HCT116 (cell line): ENCODE data around the gene CISD3. TPM values are rescaled to one million over a fixed set of nuclear protein-coding genes. Genes with fewer than 3 reads are reported as not detected.

Experiments used
- ATAC-seq: fragments of 200-7000 bp; cut with Tn5 transposase; 2 replicates; pipeline ENCODE4 v1.9.1; 2020; ENCODE audit warnings: mild to moderate bottlenecking, moderate library complexity
- BruUV-seq: library from RNA; stranded (reverse); fragments of 400-500 nt; replicated peaks from 2 replicates; lab custom pipeline; 2021; lab: Mats Ljungman, UMichigan
- CTCF ChIA-PET: fragments of 300-600 bp; sonication (Branson Sonifier 250); formaldehyde crosslinking; loops from one replicate; lab custom pipeline; 2021; ENCODE audit warnings: antibody characterized with exemption; lab: Charles Lee
- POLR2A ChIA-PET: fragments of 300-600, 350-600 bp; sonication (Branson Sonifier 250); formaldehyde crosslinking; loops from one replicate; lab custom pipeline; 2021; ENCODE audit warnings: antibody characterized with exemption; lab: Charles Lee
- RAD21 ChIA-PET, 2 experiments: fragments of 300-600 bp; sonication (Branson Sonifier 250); formaldehyde crosslinking; loops; one replicate each; lab custom pipeline; 2023; ENCODE audit warnings: low total read pairs in 2 of 2; ENCODE audit not compliant: uncharacterized antibody in 2 of 2, unreplicated experiment in 2 of 2, low non-redundant PET in 1 of 2; lab: Charles Lee
- DNase-seq: peaks from one replicate; pipeline ENCODE4 v3.0.0-alpha.2; 2010; ENCODE audit warnings: low read depth, low spot score
- H2AFZ ChIP-seq: fragments of 200-600 bp; shearing (Covaris generic), sonication (generic); 2 replicates; pipeline ENCODE4 v1.6.1; 2017; ENCODE audit warnings: low read depth, mixed run types, mixed read lengths, antibody characterized with exemption, low read length; ENCODE audit not compliant: poor library complexity, severe bottlenecking
- H3K27ac ChIP-seq: 2 replicates; pipeline ENCODE4 v1.5.1; 2012; ENCODE audit warnings: low read depth, low read length
- H3K27me3 ChIP-seq: fragments of 200-600 bp; sonication (generic); 2 replicates; pipeline ENCODE4 v1.6.1; 2016; ENCODE audit warnings: mixed run types, low read length, mixed read lengths; ENCODE audit not compliant: insufficient read depth
- H3K36me3 ChIP-seq, 2 experiments: fragments of 200-500 bp in 1 of 2; fragments of 200-600 bp in 1 of 2; sonication (Bioruptor generic) in 1 of 2; sonication (generic) in 1 of 2; 2 replicates each; pipeline versions ENCODE4 v1.5.1 to v1.6.1; 2014 to 2016; ENCODE audit warnings: low read length in 2 of 2, inconsistent platforms in 1 of 2, mixed read lengths in 1 of 2, mixed run types in 1 of 2; ENCODE audit not compliant: insufficient read depth in 2 of 2, control insufficient read depth in 1 of 2
- H3K4me1 ChIP-seq, 2 experiments: fragments of 200-600 bp in 1 of 2; sonication (generic) in 1 of 2; 2 replicates each; pipeline versions ENCODE4 v1.5.1 to v1.6.1; 2012 to 2017; ENCODE audit warnings: low read length in 2 of 2, inconsistent platforms in 1 of 2, mild to moderate bottlenecking in 1 of 2, mixed read lengths in 1 of 2, mixed run types in 1 of 2, moderate library complexity in 1 of 2; ENCODE audit not compliant: insufficient read depth in 2 of 2, control insufficient read depth in 1 of 2
- H3K4me2 ChIP-seq: fragments of 200-600 bp; sonication (generic); 2 replicates; pipeline ENCODE4 v1.6.1; 2017; ENCODE audit warnings: mixed run types, low read length, mixed read lengths
- H3K4me3 ChIP-seq, 2 experiments: fragments of 200-600 bp in 1 of 2; sonication (generic) in 1 of 2; replicated peaks in 1 of 2; 2 replicates each; pipeline ENCODE4 v1.5.1; 2011 to 2016; ENCODE audit warnings: low read length in 2 of 2, control low read depth in 1 of 2, low read depth in 1 of 2, mild to moderate bottlenecking in 1 of 2, mixed read lengths in 1 of 2, mixed run types in 1 of 2
- H3K79me2 ChIP-seq: fragments of 200-600 bp; sonication (generic); 2 replicates; pipeline ENCODE4 v1.6.1; 2017; ENCODE audit warnings: mild to moderate bottlenecking, mixed run types, low read length, moderate library complexity, mixed read lengths; ENCODE audit not compliant: insufficient read depth
- H3K9ac ChIP-seq: fragments of 200-600 bp; sonication (generic); 2 replicates; pipeline ENCODE4 v1.6.1; 2016; ENCODE audit warnings: low read length, mixed read lengths
- H3K9me2 ChIP-seq: fragments of 200-600 bp; sonication (generic), shearing (Covaris generic); 2 replicates; pipeline ENCODE4 v1.6.1; 2017; ENCODE audit warnings: mixed run types, mild to moderate bottlenecking, moderate library complexity; ENCODE audit not compliant: insufficient read depth
- H3K9me3 ChIP-seq, 2 experiments: fragments of 200-500 bp in 1 of 2; fragments of 200-600 bp in 1 of 2; sonication (Bioruptor generic) in 1 of 2; sonication (generic) in 1 of 2; 2 replicates each; pipeline ENCODE4 v1.6.1; 2014 to 2017; ENCODE audit warnings: low read length in 2 of 2, mixed read lengths in 2 of 2, inconsistent platforms in 1 of 2, low read depth in 1 of 2, mild to moderate bottlenecking in 1 of 2, mixed run types in 1 of 2, moderate library complexity in 1 of 2; ENCODE audit not compliant: control insufficient read depth in 1 of 2, insufficient read depth in 1 of 2
- H4K20me1 ChIP-seq: fragments of 200-600 bp; sonication (generic), shearing (Covaris generic); 2 replicates; pipeline ENCODE4 v1.6.1; 2017; ENCODE audit warnings: mixed run types, mild to moderate bottlenecking, moderate library complexity; ENCODE audit not compliant: insufficient read depth
- EGR1 ChIP-seq: IDR thresholded peaks from 2 replicates; pipeline ENCODE4 v1.6.1; 2012; ENCODE audit warnings: low read depth
- ELF1 ChIP-seq: IDR thresholded peaks from 2 replicates; pipeline ENCODE4 v1.6.1; 2012; ENCODE audit warnings: low read depth, borderline replicate concordance
- EZH2phosphoT487 ChIP-seq: fragments of 200-600 bp; IDR thresholded peaks from 2 replicates; pipeline ENCODE4 v1.6.1; 2018; ENCODE audit warnings: antibody characterized with exemption, borderline replicate concordance
- FOSL1 ChIP-seq: IDR thresholded peaks from 2 replicates; pipeline ENCODE4 v1.6.1; 2012; ENCODE audit warnings: low read depth
- JUND ChIP-seq: IDR thresholded peaks from 2 replicates; pipeline ENCODE4 v1.6.1; 2012
- MAX ChIP-seq: IDR thresholded peaks from 2 replicates; pipeline ENCODE4 v1.6.1; 2012
- ZBTB33 ChIP-seq: IDR thresholded peaks from 2 replicates; pipeline ENCODE4 v1.6.1; 2011; ENCODE audit warnings: mild to moderate bottlenecking, low read length, moderate library complexity; ENCODE audit not compliant: insufficient replicate concordance; ENCODE audit errors: extremely low read depth
- ZFX ChIP-seq: fragments of 450-650 bp; IDR thresholded peaks from 2 replicates; pipeline ENCODE4 v1.6.1; 2017
- intact Hi-C: fragments of 100-400 bp; cut with micrococcal nuclease; formaldehyde crosslinking; loops from 2 replicates; pipeline ENCODE4 v1.10.0; 2022
- total RNA-seq: library from RNA; stranded (reverse); gene quantifications from one replicate; pipeline ENCODE4 v1.2.1, GENCODE V29; 2021; ENCODE audit not compliant: unreplicated experiment

The CISD3 gene
- total RNA-seq, 1 experiment from 2014 or later = 50.2 TPM

- RAD21 ChIA-PET = no interaction called here
- H3K79me2 ChIP-seq = peaks cover 52% of the 10 kb centered on the region
- ATAC-seq = peak; percentile 8
- TF ChIP-seq ZBTB33 (no peak), FOSL1 (no peak), ELF1 (no peak), EZH2phosphoT487 (no peak), MAX (no peak), ZFX (no peak), EGR1 (no peak), JUND (no peak)
- BruUV-seq = no TSS peak
- POLR2A ChIA-PET = interaction anchor here (0.6 to 1.4 kb wide), 2 partner anchors 28 to 41 kb away, joined by 3 to 4 read pairs; no protein-coding TSS in a partner anchor
- intact Hi-C loops = no loop called here
- H3K9ac ChIP-seq = peak overlapping the region; percentile 85
- peaks cover 10 to 25% of the 10 kb centered on the region in 2 experiments; a peak in 2 of 4 replicates for H3K36me3 ChIP-seq
- no peaks in the 10 kb centered on the region for H3K9me3 ChIP-seq
- H4K20me1 ChIP-seq = no peaks in the 10 kb centered on the region
- no peak for DNase-seq
- peak overlapping the region; percentile 77 to 91 for H3K4me3 ChIP-seq
- no peaks in the 10 kb centered on the region for H3K9me2 ChIP-seq
- peak overlapping the region; percentile 99 for H3K27ac ChIP-seq
- H3K4me1 ChIP-seq = peaks cover 25 to 54% of the 10 kb centered on the region in 2 experiments
- H3K27me3 ChIP-seq = no peaks in the 10 kb centered on the region
- CTCF ChIA-PET = no interaction called here
- H3K4me2 ChIP-seq = peak overlapping the region; percentile 96
- H2AFZ ChIP-seq = no peak overlapping the region
These were observed 24.7 kb upstream of the CISD3 start for GRCh38 chr17:38705523-38705802.
